Colonic mucosa (tissue), 4 donors: Measurements from ENCODE around the gene SHB. TPM values are rescaled to one million over a fixed set of nuclear protein-coding genes. Genes with fewer than 3 reads are reported as not detected.

Source experiments
- DNase-seq: peaks from one replicate; pipeline ENCODE4 v3.0.0-alpha.2; 2020
- H3K27ac ChIP-seq: fragments of 200-600 bp; one replicate; pipeline ENCODE4 v1.8.0; 2021
- H3K27me3 ChIP-seq: fragments of 200-600 bp; one replicate; pipeline ENCODE4 v1.8.0; 2021
- H3K36me3 ChIP-seq: fragments of 200-600 bp; one replicate; pipeline ENCODE4 v1.8.0; 2021
- H3K4me1 ChIP-seq: fragments of 200-600 bp; one replicate; pipeline ENCODE4 v1.8.0; 2021; ENCODE audit warnings: mild to moderate bottlenecking
- H3K4me3 ChIP-seq: fragments of 200-600 bp; one replicate; pipeline ENCODE4 v1.8.0; 2021
- H3K9ac ChIP-seq, 2 donors: one replicate each; pipeline ENCODE4 v1.7.0; 2013; ENCODE audit warnings: control low read depth in 2 of 2, low read depth in 2 of 2, low read length in 2 of 2
- H3K9me3 ChIP-seq: fragments of 200-600 bp; one replicate; pipeline ENCODE4 v1.8.0; 2021
- intact Hi-C: fragments of 100-400 bp; cut with DNase I; formaldehyde crosslinking; loops from one replicate; pipeline ENCODE4 v1.14.1; 2022
- total RNA-seq, 2 donors: library from RNA; stranded (reverse); fragmentation: NEBNext Ultra II Directional in 1 of 2; extraction: Animal tissue kit (Norgen Biotek cat#: 25700) in 1 of 2; gene quantifications; one replicate each; pipeline ENCODE4 v1.2.1, GENCODE V29; 2021
- TF ChIP-seq, protein P1 (sequence below): fragments of 200-600 bp; IDR thresholded peaks from one replicate; pipeline ENCODE4 v1.8.0; 2022; ENCODE audit warnings: antibody characterized with exemption, mild to moderate bottlenecking
- donor health status: healthy.
- donor health status: DM: no; HTN: no; CAD: no.
- donor health status: DM: no; HTN: no; CAD: no.

Gene SHB
- total RNA-seq, 2 donors from 2014 or later, result 17.4 to 24.0 TPM

DNA sequence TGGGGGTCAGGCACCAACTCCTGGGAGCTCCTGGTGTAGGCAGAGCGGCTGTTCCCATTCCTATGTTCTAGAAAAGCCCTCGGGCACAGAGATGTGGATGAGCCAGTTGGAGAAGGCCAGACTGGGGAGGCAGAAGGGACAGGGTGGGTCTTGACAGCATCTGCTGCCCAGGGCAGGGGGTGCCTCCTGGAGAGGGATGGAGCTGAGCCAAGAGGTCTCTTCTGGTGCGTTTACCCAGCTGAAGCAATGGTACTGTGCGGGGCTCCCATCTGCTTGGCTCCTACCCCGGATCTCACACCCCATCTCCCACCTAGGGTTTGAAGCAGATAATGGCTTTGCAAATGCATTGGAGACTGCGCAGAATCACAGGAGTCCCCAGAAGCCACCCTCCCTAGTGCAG, 41.3 kb downstream of the SHB start:
- H3K27ac ChIP-seq, result no peak overlapping the region
- no peaks in the 10 kb centered on the region for H3K27me3 ChIP-seq
- no peak overlapping the region for H3K4me3 ChIP-seq
- H3K36me3 ChIP-seq, result no peaks in the 10 kb centered on the region
- H3K4me1 ChIP-seq, result peaks cover 25% of the 10 kb centered on the region
- no peaks in the 10 kb centered on the region for H3K9me3 ChIP-seq
- TF ChIP-seq, protein P1, sequence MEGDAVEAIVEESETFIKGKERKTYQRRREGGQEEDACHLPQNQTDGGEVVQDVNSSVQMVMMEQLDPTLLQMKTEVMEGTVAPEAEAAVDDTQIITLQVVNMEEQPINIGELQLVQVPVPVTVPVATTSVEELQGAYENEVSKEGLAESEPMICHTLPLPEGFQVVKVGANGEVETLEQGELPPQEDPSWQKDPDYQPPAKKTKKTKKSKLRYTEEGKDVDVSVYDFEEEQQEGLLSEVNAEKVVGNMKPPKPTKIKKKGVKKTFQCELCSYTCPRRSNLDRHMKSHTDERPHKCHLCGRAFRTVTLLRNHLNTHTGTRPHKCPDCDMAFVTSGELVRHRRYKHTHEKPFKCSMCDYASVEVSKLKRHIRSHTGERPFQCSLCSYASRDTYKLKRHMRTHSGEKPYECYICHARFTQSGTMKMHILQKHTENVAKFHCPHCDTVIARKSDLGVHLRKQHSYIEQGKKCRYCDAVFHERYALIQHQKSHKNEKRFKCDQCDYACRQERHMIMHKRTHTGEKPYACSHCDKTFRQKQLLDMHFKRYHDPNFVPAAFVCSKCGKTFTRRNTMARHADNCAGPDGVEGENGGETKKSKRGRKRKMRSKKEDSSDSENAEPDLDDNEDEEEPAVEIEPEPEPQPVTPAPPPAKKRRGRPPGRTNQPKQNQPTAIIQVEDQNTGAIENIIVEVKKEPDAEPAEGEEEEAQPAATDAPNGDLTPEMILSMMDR, result no peak
- intact Hi-C loops, result loop anchor here (10.0 kb wide), 1 partner anchor 53 kb away; no protein-coding TSS in a partner anchor
- H3K9ac ChIP-seq, result no peak overlapping the region
- no peak for DNase-seq

GRCh38 chr9:38026840-38027527, 42.0 kb downstream of the SHB start:
- no peaks in the 10 kb centered on the region for H3K9me3 ChIP-seq
- no peaks in the 10 kb centered on the region for H3K36me3 ChIP-seq
- no peak overlapping the region for H3K4me3 ChIP-seq
- DNase-seq, result no peak
- peaks cover 20% of the 10 kb centered on the region for H3K4me1 ChIP-seq
- intact Hi-C loops, result loop anchor here (10.0 kb wide), 1 partner anchor 52 kb away; no protein-coding TSS in a partner anchor
- H3K9ac ChIP-seq, result peak overlapping the region in 1 of 2 donors; percentile 22
- TF ChIP-seq, protein P1, result no peak
- peak overlapping the region; percentile 37 for H3K27ac ChIP-seq
- no peaks in the 10 kb centered on the region for H3K27me3 ChIP-seq

GRCh38 chr9:38026021-38026809, 42.8 kb downstream of the SHB start:
- no peak for DNase-seq
- Histone ChIP-seq H3K27ac (peak overlapping the region; percentile 37), H3K27me3 (no peaks in the 10 kb centered on the region), H3K4me1 (peaks cover 13% of the 10 kb centered on the region), H3K9me3 (no peaks in the 10 kb centered on the region), H3K9ac (peak overlapping the region in 1 of 2 donors; percentile 22), H3K4me3 (no peak overlapping the region), H3K36me3 (no peaks in the 10 kb centered on the region)
- TF ChIP-seq, protein P1, result no peak
- intact Hi-C loops, result loop anchor here (10.0 kb wide), 1 partner anchor 51 kb away; no protein-coding TSS in a partner anchor

- no peaks in the 10 kb centered on the region for H3K27me3 ChIP-seq
- H3K4me3 ChIP-seq, result no peak overlapping the region
- intact Hi-C loops, result loop anchor here (10.0 kb wide), 1 partner anchor 50 kb away; no protein-coding TSS in a partner anchor
- no peak for DNase-seq
- H3K4me1 ChIP-seq, result peaks cover 13% of the 10 kb centered on the region
- H3K9ac ChIP-seq, result no peak overlapping the region
- TF ChIP-seq, protein P1, result no peak
- peak overlapping the region; percentile 37 for H3K27ac ChIP-seq
- H3K36me3 ChIP-seq, result no peaks in the 10 kb centered on the region
- no peaks in the 10 kb centered on the region for H3K9me3 ChIP-seq
Measured at GRCh38 chr9:38025166-38025565, 43.9 kb downstream of the SHB start.

DNA sequence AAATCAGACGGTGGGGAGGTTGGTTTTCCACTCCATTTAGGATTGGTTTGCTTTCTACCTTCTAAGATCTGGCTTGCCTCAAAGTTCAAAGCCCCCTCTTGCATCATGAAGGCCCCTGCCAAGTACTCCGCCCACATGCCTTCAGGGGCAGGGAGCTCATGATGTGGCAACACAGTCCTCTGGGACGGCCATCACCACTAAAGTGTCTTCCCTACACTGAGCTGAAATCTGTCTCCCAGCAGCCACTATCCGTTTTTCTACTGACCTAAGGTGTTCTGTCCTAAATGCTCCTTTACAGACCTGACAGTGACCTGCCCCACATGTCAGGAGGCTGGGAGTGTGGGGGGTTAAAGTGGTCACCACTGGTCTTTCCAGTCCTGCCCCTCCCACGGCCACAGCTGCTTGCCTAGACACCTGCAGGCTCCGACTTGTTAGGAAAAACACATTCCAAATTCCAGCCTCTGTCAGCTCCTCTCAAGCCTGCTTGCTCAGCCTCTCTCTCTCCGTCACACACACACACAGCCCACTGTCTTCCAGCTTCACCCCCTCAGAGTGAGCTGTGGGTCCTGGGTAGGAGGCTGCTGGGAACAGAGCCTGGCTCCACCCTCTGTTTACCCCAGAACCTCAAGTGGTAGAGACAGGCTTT, 44.9 kb downstream of the SHB start:
- H3K9ac ChIP-seq, result no peak overlapping the region
- no peaks in the 10 kb centered on the region for H3K9me3 ChIP-seq
- H3K27ac ChIP-seq, result peak overlapping the region; percentile 6
- peaks cover 13% of the 10 kb centered on the region for H3K4me1 ChIP-seq
- H3K36me3 ChIP-seq, result no peaks in the 10 kb centered on the region
- intact Hi-C loops, result loop anchor here (10.0 kb wide), 1 partner anchor 49 kb away; no protein-coding TSS in a partner anchor
- no peak for DNase-seq
- no peaks in the 10 kb centered on the region for H3K27me3 ChIP-seq
- TF ChIP-seq, protein P1, result no peak
- no peak overlapping the region for H3K4me3 ChIP-seq
